SK-N-MC (cell line): Measurements from ENCODE around the gene TRIM45.
"Not testable (repeated sequence)": the region's sequence is repeated elsewhere in the genome, so short reads cannot be mapped to it uniquely, and the experiment has no call there.

Experiments used
- DNase-seq: peaks from one replicate; pipeline ENCODE4 v3.0.0-alpha.2; 2011; ENCODE audit warnings: low read depth, low spot score
- H3K27ac ChIP-seq: fragments of 200-600 bp; sonication (generic); 2 replicates; pipeline ENCODE4 v1.5.1; 2016; ENCODE audit warnings: mixed run types
- H3K36me3 ChIP-seq: fragments of 200-600 bp; sonication (generic); 2 replicates; pipeline ENCODE4 v1.6.1; 2017; ENCODE audit warnings: antibody characterized with exemption, low read length, mixed read lengths; ENCODE audit not compliant: insufficient read depth
- H3K4me3 ChIP-seq: fragments of 200-600 bp; sonication (generic); 2 replicates; pipeline ENCODE4 v1.5.1; 2016
- H3K9ac ChIP-seq: fragments of 200-600 bp; sonication (generic); 2 replicates; pipeline ENCODE4 v1.8.0; 2017; ENCODE audit warnings: mixed run types, mixed read lengths; ENCODE audit not compliant: insufficient read length
- H3K9me3 ChIP-seq: fragments of 200-600 bp; sonication (generic); 2 replicates; pipeline ENCODE4 v1.6.1; 2017; ENCODE audit warnings: low read depth, mild to moderate bottlenecking, antibody characterized with exemption, low read length, moderate library complexity, mixed read lengths
- EZH2 ChIP-seq: fragments of 200-600 bp; sonication (generic); IDR thresholded peaks from one replicate; pipeline ENCODE4 v1.6.1; 2017; ENCODE audit warnings: antibody characterized with exemption
- FOXP2 ChIP-seq: optimal IDR thresholded peaks from 2 replicates; pipeline ENCODE3; 2011; ENCODE audit warnings: mild to moderate bottlenecking, moderate library complexity; ENCODE audit not compliant: insufficient read depth; ENCODE audit errors: extremely low read length, control extremely low read depth
- POLR2AphosphoS5 ChIP-seq: IDR thresholded peaks from 2 replicates; pipeline ENCODE4 v1.6.1; 2012; ENCODE audit warnings: mild to moderate bottlenecking, low read depth, low read length, borderline replicate concordance

TRIM45 gene

GRCh38 chr1:117121589-117122329, at the start of gene TRIM45:
Gene TRIM45, minus strand, starts transcription at chr1:117121749. Its CDS starts 548 bp downstream, at chr1:117121201.
- Histone ChIP-seq H3K9ac (peak within 1 kb of the TSS; percentile 74), H3K36me3 (no peaks in the 10 kb centered on the region), H3K27ac (no peak within 1 kb of the TSS), H3K9me3 (no peaks in the 10 kb centered on the region), H3K4me3 (peak within 1 kb of the TSS; percentile 78)
- TF ChIP-seq POLR2AphosphoS5 = peak; percentile 78
- TF ChIP-seq FOXP2 = no peak
- TF ChIP-seq EZH2 = no peak
- DNase-seq = peak; percentile 61

GRCh38 chr1:117169871-117170596, 48.5 kb upstream of the TRIM45 start:
- Histone ChIP-seq H3K9me3 (no peaks in the 10 kb centered on the region), H3K4me3 (no peak overlapping the region), H3K9ac (no peak overlapping the region), H3K27ac (no peak overlapping the region), H3K36me3 (no peaks in the 10 kb centered on the region)
- DNase-seq = no peak
- TF ChIP-seq EZH2 = no peak
- TF ChIP-seq FOXP2 = no peak
- TF ChIP-seq POLR2AphosphoS5 = no peak

- no peak for DNase-seq
- H3K27ac ChIP-seq = no peak overlapping the region
- TF ChIP-seq POLR2AphosphoS5 = no peak
- TF ChIP-seq FOXP2 = no peak
- no peak for TF ChIP-seq EZH2
- no peak overlapping the region for H3K9ac ChIP-seq
- H3K36me3 ChIP-seq = no peaks in the 10 kb centered on the region
- no peaks in the 10 kb centered on the region for H3K9me3 ChIP-seq
- H3K4me3 ChIP-seq = no peak overlapping the region
These were observed 45.9 kb upstream of the TRIM45 start for GRCh38 chr1:117167402-117167801.

GRCh38 chr1:117166076-117166475, 44.5 kb upstream of the TRIM45 start:
- Histone ChIP-seq H3K4me3 (no peak overlapping the region), H3K9me3 (no peaks in the 10 kb centered on the region), H3K9ac (no peak overlapping the region), H3K36me3 (no peaks in the 10 kb centered on the region), H3K27ac (no peak overlapping the region)
- no peak for DNase-seq
- TF ChIP-seq EZH2 (no peak), FOXP2 (no peak)

GRCh38 chr1:117164209-117164608, 42.7 kb upstream of the TRIM45 start:
- TF ChIP-seq FOXP2 (no peak), POLR2AphosphoS5 (no peak), EZH2 (no peak)
- no peaks in the 10 kb centered on the region for H3K36me3 ChIP-seq
- no peaks in the 10 kb centered on the region for H3K9me3 ChIP-seq
- H3K27ac ChIP-seq = no peak overlapping the region
- DNase-seq = no peak
- no peak overlapping the region for H3K9ac ChIP-seq
- H3K4me3 ChIP-seq = no peak overlapping the region

GRCh38 chr1:117162816-117163215, 41.3 kb upstream of the TRIM45 start:
- H3K9me3 ChIP-seq = no peaks in the 10 kb centered on the region
- DNase-seq = no peak
- TF ChIP-seq FOXP2 = no peak
- TF ChIP-seq EZH2 = no peak
- no peak for TF ChIP-seq POLR2AphosphoS5
- no peak overlapping the region for H3K9ac ChIP-seq
- no peak overlapping the region for H3K27ac ChIP-seq
- no peak overlapping the region for H3K4me3 ChIP-seq
- H3K36me3 ChIP-seq = no peaks in the 10 kb centered on the region

- H3K36me3 ChIP-seq = no peaks in the 10 kb centered on the region
- no peaks in the 10 kb centered on the region for H3K9me3 ChIP-seq
- H3K27ac ChIP-seq = no peak overlapping the region
- no peak for DNase-seq
- no peak overlapping the region for H3K9ac ChIP-seq
- H3K4me3 ChIP-seq = no peak overlapping the region
- no peak for TF ChIP-seq POLR2AphosphoS5
- TF ChIP-seq EZH2 = no peak
- TF ChIP-seq FOXP2 = no peak
These were observed 40.3 kb upstream of the TRIM45 start for GRCh38 chr1:117161887-117162286.

GRCh38 chr1:117151305-117151704, 29.8 kb upstream of the TRIM45 start:
- H3K9me3 ChIP-seq, H3K27ac ChIP-seq, H3K36me3 ChIP-seq, DNase-seq, H3K9ac ChIP-seq, H3K4me3 ChIP-seq: not testable (repeated sequence)
